ENCODE measurements around the gene SMAD4. TPM values are rescaled to one million over a fixed set of nuclear protein-coding genes. Genes with fewer than 3 reads are reported as not detected.

SMAD4 gene
- total RNA-seq, 1 experiment from 2014 or later: 105 TPM

DNA sequence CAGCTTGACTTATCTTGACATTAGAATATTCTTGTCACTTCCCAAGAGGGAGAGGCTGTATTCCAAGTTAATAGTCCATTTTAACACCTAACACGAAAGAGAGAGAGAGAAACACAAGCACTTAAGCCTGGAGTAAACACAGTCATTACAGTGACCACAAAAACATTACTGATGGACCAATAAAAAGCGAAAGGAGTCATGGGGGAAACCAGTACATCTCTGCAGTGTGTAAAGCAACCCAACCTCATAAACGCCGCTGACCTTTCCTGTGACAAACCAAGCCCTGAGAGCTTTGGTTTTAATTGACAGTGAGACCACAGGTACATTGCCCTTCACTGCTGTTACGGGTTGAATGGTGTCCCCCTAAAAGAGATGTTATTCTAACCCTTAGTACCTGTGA, 78.3 kb downstream of the SMAD4 start:
- H3K4me1 Mint-ChIP-seq: no peaks in the 10 kb centered on the region
- H3K4me3 Mint-ChIP-seq: no peak overlapping the region
- peaks cover 21% of the 10 kb centered on the region for H3K9me3 Mint-ChIP-seq
- H3K36me3 Mint-ChIP-seq: peaks cover 20% of the 10 kb centered on the region
- ATAC-seq: no peak
- no peak overlapping the region for H3K27ac Mint-ChIP-seq
- ChIA-PET CTCF (no interaction called here), POLR2A (interaction anchor here (0.5 kb wide), 1 partner anchor 359 kb away, joined by 3 read pairs; no protein-coding TSS in a partner anchor)
- TF ChIP-seq ZNF138 (CRISPR knock-in tag; conservative IDR thresholded peaks at IDR 0.05): no peak
- TF ChIP-seq, protein P1, sequence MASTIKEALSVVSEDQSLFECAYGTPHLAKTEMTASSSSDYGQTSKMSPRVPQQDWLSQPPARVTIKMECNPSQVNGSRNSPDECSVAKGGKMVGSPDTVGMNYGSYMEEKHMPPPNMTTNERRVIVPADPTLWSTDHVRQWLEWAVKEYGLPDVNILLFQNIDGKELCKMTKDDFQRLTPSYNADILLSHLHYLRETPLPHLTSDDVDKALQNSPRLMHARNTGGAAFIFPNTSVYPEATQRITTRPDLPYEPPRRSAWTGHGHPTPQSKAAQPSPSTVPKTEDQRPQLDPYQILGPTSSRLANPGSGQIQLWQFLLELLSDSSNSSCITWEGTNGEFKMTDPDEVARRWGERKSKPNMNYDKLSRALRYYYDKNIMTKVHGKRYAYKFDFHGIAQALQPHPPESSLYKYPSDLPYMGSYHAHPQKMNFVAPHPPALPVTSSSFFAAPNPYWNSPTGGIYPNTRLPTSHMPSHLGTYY (CRISPR knock-in tag; IDR thresholded peaks at IDR 0.05): no peak
- no peak for TF ChIP-seq ETV6 (CRISPR knock-in tag; IDR thresholded peaks at IDR 0.05)
- TF ChIP-seq ZBTB21 (CRISPR knock-in tag; IDR thresholded peaks at IDR 0.05; ENCODE audit: borderline replicate concordance): no peak
- TF ChIP-seq ZNF121 (CRISPR knock-in tag; IDR thresholded peaks at IDR 0.05): no peak
- H3K27me3 Mint-ChIP-seq (ENCODE audit: low read depth): peaks cover 2% of the 10 kb centered on the region; the same call in 1 of the 2 replicates
- DNase-seq (ENCODE audit: low spot score): no peak

DNA sequence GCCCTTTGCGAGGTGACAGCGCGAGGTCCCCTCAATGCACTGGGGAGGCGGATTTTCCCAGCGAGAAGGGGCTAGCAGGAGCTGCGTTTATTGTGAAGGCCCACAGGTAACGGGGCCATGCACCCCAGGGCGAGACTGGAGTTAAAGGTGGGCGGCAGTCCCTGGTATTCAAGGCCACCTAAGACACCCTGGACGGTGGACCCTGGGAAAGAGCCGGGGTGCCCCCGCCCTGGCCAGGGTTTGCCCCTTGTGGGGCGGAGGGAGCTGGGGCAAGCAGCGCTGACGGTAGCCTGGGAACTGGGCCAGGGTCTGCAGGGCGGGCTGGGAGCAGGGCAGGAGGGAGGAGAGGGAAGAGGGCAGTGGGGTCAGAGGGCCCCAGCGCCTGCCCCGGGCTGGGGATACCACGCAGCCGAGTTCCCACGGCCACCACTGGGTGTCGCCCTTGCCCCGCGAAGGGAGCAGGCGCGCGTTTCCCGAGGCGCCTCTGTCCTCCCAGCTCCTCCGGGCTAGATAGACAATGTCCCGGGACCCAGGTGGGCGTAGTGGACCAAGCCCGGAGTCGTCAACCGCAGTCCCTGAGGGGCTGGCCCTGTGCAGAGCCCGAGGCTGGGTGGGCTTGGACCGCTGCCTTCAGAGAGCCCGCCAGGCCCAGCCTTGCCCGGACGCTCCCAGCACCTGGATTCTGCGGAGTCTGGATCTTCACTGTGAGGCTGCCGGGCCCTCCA, 80.2 kb downstream of the SMAD4 start:
- peak; percentile 98 for ATAC-seq
- CTCF ChIA-PET: interaction anchor here (0.6 to 2.5 kb wide), 19 partner anchors 9 to 642 kb away, joined by 3 to 13 read pairs (median 4); partner anchors contain the start of gene MEX3C
- POLR2A ChIA-PET: no interaction called here
- Mint-ChIP-seq H3K4me1 (no peaks in the 10 kb centered on the region), H3K9me3 (peaks cover 37% of the 10 kb centered on the region), H3K27ac (no peak overlapping the region), H3K27me3 (ENCODE audit: low read depth) (peaks cover 3% of the 10 kb centered on the region; the same call in 1 of the 2 replicates), H3K36me3 (peaks cover 22% of the 10 kb centered on the region), H3K4me3 (no peak overlapping the region)
- peak; percentile 89 for DNase-seq (ENCODE audit: low spot score)
- TF ChIP-seq RORB (CRISPR knock-in tag; IDR thresholded peaks at IDR 0.05) (no peak), TP53 (CRISPR knock-in tag; IDR thresholded peaks at IDR 0.05) (0 out of 2 replicates have a peak, but pooled peaks have one; percentile 47), NR2C2 (CRISPR knock-in tag; IDR thresholded peaks at IDR 0.05) (no peak), ETV6 (CRISPR knock-in tag; IDR thresholded peaks at IDR 0.05) (no peak), CBFB (CRISPR knock-in tag; IDR thresholded peaks at IDR 0.05; ENCODE audit: low read depth) (no peak), SMAD3 (CRISPR knock-in tag; IDR thresholded peaks at IDR 0.05; ENCODE audit: borderline replicate concordance) (no peak), GTF2I (CRISPR knock-in tag; conservative IDR thresholded peaks at IDR 0.05) (no peak), ESRRA (CRISPR knock-in tag; IDR thresholded peaks at IDR 0.05; ENCODE audit: borderline replicate concordance) (no peak)
- TF ChIP-seq, protein P2, sequence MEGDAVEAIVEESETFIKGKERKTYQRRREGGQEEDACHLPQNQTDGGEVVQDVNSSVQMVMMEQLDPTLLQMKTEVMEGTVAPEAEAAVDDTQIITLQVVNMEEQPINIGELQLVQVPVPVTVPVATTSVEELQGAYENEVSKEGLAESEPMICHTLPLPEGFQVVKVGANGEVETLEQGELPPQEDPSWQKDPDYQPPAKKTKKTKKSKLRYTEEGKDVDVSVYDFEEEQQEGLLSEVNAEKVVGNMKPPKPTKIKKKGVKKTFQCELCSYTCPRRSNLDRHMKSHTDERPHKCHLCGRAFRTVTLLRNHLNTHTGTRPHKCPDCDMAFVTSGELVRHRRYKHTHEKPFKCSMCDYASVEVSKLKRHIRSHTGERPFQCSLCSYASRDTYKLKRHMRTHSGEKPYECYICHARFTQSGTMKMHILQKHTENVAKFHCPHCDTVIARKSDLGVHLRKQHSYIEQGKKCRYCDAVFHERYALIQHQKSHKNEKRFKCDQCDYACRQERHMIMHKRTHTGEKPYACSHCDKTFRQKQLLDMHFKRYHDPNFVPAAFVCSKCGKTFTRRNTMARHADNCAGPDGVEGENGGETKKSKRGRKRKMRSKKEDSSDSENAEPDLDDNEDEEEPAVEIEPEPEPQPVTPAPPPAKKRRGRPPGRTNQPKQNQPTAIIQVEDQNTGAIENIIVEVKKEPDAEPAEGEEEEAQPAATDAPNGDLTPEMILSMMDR (IDR thresholded peaks at IDR 0.05): peak; percentile 98
- TF ChIP-seq, protein P3, sequence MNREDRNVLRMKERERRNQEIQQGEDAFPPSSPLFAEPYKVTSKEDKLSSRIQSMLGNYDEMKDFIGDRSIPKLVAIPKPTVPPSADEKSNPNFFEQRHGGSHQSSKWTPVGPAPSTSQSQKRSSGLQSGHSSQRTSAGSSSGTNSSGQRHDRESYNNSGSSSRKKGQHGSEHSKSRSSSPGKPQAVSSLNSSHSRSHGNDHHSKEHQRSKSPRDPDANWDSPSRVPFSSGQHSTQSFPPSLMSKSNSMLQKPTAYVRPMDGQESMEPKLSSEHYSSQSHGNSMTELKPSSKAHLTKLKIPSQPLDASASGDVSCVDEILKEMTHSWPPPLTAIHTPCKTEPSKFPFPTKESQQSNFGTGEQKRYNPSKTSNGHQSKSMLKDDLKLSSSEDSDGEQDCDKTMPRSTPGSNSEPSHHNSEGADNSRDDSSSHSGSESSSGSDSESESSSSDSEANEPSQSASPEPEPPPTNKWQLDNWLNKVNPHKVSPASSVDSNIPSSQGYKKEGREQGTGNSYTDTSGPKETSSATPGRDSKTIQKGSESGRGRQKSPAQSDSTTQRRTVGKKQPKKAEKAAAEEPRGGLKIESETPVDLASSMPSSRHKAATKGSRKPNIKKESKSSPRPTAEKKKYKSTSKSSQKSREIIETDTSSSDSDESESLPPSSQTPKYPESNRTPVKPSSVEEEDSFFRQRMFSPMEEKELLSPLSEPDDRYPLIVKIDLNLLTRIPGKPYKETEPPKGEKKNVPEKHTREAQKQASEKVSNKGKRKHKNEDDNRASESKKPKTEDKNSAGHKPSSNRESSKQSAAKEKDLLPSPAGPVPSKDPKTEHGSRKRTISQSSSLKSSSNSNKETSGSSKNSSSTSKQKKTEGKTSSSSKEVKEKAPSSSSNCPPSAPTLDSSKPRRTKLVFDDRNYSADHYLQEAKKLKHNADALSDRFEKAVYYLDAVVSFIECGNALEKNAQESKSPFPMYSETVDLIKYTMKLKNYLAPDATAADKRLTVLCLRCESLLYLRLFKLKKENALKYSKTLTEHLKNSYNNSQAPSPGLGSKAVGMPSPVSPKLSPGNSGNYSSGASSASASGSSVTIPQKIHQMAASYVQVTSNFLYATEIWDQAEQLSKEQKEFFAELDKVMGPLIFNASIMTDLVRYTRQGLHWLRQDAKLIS (CRISPR knock-in tag; IDR thresholded peaks at IDR 0.05; ENCODE audit: borderline replicate concordance): 0 out of 2 replicates have a peak, but pooled peaks have one; percentile 7
- TF ChIP-seq, protein P4, sequence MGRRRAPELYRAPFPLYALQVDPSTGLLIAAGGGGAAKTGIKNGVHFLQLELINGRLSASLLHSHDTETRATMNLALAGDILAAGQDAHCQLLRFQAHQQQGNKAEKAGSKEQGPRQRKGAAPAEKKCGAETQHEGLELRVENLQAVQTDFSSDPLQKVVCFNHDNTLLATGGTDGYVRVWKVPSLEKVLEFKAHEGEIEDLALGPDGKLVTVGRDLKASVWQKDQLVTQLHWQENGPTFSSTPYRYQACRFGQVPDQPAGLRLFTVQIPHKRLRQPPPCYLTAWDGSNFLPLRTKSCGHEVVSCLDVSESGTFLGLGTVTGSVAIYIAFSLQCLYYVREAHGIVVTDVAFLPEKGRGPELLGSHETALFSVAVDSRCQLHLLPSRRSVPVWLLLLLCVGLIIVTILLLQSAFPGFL (CRISPR knock-in tag; IDR thresholded peaks at IDR 0.05; ENCODE audit: borderline replicate concordance): no peak
- TF ChIP-seq, protein P5, sequence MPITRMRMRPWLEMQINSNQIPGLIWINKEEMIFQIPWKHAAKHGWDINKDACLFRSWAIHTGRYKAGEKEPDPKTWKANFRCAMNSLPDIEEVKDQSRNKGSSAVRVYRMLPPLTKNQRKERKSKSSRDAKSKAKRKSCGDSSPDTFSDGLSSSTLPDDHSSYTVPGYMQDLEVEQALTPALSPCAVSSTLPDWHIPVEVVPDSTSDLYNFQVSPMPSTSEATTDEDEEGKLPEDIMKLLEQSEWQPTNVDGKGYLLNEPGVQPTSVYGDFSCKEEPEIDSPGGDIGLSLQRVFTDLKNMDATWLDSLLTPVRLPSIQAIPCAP (CRISPR knock-in tag; IDR thresholded peaks at IDR 0.05): no peak
- TF ChIP-seq, protein P6, sequence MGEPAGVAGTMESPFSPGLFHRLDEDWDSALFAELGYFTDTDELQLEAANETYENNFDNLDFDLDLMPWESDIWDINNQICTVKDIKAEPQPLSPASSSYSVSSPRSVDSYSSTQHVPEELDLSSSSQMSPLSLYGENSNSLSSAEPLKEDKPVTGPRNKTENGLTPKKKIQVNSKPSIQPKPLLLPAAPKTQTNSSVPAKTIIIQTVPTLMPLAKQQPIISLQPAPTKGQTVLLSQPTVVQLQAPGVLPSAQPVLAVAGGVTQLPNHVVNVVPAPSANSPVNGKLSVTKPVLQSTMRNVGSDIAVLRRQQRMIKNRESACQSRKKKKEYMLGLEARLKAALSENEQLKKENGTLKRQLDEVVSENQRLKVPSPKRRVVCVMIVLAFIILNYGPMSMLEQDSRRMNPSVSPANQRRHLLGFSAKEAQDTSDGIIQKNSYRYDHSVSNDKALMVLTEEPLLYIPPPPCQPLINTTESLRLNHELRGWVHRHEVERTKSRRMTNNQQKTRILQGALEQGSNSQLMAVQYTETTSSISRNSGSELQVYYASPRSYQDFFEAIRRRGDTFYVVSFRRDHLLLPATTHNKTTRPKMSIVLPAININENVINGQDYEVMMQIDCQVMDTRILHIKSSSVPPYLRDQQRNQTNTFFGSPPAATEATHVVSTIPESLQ (CRISPR knock-in tag; IDR thresholded peaks at IDR 0.05): no peak
- TF ChIP-seq, protein P7, sequence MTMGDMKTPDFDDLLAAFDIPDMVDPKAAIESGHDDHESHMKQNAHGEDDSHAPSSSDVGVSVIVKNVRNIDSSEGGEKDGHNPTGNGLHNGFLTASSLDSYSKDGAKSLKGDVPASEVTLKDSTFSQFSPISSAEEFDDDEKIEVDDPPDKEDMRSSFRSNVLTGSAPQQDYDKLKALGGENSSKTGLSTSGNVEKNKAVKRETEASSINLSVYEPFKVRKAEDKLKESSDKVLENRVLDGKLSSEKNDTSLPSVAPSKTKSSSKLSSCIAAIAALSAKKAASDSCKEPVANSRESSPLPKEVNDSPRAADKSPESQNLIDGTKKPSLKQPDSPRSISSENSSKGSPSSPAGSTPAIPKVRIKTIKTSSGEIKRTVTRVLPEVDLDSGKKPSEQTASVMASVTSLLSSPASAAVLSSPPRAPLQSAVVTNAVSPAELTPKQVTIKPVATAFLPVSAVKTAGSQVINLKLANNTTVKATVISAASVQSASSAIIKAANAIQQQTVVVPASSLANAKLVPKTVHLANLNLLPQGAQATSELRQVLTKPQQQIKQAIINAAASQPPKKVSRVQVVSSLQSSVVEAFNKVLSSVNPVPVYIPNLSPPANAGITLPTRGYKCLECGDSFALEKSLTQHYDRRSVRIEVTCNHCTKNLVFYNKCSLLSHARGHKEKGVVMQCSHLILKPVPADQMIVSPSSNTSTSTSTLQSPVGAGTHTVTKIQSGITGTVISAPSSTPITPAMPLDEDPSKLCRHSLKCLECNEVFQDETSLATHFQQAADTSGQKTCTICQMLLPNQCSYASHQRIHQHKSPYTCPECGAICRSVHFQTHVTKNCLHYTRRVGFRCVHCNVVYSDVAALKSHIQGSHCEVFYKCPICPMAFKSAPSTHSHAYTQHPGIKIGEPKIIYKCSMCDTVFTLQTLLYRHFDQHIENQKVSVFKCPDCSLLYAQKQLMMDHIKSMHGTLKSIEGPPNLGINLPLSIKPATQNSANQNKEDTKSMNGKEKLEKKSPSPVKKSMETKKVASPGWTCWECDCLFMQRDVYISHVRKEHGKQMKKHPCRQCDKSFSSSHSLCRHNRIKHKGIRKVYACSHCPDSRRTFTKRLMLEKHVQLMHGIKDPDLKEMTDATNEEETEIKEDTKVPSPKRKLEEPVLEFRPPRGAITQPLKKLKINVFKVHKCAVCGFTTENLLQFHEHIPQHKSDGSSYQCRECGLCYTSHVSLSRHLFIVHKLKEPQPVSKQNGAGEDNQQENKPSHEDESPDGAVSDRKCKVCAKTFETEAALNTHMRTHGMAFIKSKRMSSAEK (CRISPR knock-in tag; IDR thresholded peaks at IDR 0.05; ENCODE audit: borderline replicate concordance): no peak

All from WTC11 (cell line).